GF-D8 (cell line): ENCODE data around the gene PHKB.

Source experiments
- DNase-seq: peaks from one replicate; lab custom pipeline; 2025; lab: John Stamatoyannopoulos, UW

The PHKB gene

GRCh38 chr16:47568351-47568750 is 107.2 kb downstream of the PHKB start:
- DNase-seq, result no peak

DNA sequence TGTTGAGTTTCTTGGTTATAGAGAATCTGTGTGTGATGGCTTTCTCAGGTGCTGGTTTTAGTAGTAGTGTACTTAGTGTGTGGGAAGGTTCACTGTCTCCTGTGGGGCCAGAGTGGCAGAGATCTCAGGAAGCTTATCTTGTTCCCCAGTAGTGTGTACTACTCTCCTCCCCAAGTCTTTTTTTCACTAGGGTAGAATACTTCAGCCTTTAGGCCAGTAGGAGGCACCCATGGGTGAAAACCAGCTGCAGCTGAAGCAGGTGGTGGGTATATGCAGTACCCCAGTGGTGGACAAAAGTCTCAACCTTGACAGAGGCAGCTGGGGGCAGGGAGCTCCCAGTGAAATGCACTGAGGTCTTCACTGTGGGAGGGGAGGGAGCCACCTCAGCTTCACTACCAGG is 109.9 kb downstream of the PHKB start:
- DNase-seq, result no peak

DNA sequence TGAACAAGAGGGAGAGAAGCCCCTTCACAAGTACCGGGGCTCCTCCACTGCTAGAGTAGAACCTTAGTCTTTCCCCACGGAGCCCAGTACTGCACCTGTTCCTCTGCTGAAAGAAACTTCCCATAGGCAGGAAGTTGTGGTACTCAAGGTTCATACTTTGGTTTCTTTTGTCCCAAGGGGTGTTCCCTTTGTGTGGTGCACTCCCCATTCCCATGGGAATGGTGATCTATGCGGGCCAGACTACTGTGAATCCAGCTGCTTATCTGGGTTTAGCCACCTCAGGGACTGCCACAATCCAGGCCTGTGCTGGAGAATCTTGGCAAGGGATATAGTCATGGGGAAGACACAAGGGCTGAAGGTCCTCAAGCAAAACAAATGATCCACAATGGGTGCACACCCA is 110.6 kb downstream of the PHKB start:
- DNase-seq, result no peak

- DNase-seq, result no peak
These were observed 113.2 kb downstream of the PHKB start for GRCh38 chr16:47574091-47575054.

- DNase-seq, result no peak
These were observed 115.9 kb downstream of the PHKB start for GRCh38 chr16:47577029-47577428.

DNA sequence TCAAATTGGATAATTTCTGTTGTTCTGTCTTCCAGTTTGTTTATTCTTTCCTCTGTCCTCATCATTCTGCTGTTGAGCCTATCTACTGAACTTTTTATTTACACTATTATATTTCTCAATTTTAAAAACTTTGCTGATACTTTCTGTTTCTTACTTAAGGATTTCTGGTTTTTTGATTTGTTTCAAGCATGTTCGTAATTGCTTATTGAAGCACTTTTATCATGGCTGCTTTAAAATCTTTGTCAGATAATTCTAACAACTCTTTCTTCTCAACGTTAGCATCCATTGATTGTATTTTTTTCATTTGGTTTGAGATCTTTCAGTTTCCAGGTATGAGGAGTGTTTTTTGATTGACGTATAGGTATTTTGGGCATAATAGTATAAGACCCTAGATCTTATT is 116.9 kb downstream of the PHKB start:
- no peak for DNase-seq

- no peak for DNase-seq
These were observed 117.4 kb downstream of the PHKB start for GRCh38 chr16:47578573-47578972.

GRCh38 chr16:47581114-47581513 is 120.0 kb downstream of the PHKB start:
- DNase-seq, result no peak

DNA sequence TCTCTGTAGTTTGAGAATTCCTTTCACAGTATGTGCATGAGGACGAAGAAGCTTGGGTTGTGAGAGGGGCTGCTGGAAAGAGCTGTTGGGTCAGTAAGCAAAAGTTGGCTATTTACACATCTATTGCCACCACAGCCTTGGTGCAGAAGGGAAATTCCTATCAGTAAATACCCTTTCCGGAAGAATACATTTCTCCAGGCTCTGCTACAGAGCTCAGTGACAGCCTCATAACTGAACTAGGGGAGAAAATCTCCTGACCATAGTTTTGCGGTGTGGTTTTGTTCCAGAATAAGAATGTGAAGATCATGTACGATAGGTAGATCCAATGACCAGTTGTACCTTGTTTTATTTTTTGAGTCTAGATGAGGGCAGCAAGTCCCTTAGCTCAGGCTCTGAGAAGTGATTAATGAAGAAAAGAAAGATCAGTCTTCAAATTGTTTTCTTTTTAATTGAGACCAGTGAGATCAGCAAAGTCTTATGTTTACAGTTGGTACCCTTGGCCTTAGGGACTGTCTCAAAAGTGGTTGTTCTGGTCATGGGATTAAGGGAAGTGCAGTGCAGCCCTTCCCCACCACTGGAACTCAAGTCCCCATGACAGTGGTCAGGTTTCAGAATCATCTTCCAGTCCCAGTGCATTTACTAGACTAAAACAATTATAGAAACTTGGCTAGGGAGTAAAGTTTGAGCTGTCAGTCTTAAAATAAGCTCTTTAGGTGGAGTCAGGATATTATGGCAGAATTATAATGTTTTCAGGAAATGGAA is 123.5 kb downstream of the PHKB start:
- DNase-seq, result no peak

DNA sequence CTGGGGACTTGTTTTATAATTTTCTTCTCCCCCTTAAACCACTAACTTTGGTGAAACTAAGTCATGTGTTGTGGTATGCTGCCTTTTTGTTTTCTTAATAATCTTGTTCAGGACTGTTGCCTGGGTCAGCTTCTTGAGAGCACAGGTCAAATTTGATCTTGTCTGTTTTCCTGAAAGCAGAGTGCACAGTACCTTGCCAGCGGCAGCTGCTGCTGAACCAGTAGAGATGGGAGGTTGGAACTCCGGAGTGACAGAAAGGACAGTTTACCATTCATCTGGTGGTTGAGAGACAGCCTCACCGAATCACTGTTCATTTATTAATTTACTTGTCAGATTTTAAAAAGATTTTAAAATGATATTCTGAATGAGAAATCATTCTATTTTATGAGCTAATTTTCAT is 125.0 kb downstream of the PHKB start:
- no peak for DNase-seq

DNA sequence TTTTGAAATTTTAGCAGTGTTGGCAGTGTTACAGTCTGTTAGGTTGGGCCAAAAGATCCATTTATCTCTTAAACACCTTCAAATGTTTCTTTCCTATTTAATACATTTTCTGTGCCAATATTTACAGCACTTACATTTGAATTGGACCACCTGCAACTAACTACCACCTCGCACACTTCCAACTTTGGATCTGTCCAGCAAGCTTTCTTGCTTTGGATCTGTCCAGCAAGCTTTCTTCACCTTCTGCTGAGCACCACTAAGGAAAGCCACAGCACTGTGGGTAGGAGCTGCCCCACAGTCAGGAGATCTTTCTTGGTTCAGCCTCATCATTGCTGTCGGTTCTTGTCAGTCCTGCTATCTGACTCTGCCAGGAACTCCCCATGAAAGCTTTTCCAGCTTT is 129.3 kb downstream of the PHKB start:
- DNase-seq, result no peak

- no peak for DNase-seq
These were observed 131.1 kb downstream of the PHKB start for GRCh38 chr16:47592232-47592631.

GRCh38 chr16:47599512-47599911 is 138.4 kb downstream of the PHKB start:
- DNase-seq, result no peak

- no peak for DNase-seq
These were observed 139.2 kb downstream of the PHKB start for GRCh38 chr16:47600376-47600775.

DNA sequence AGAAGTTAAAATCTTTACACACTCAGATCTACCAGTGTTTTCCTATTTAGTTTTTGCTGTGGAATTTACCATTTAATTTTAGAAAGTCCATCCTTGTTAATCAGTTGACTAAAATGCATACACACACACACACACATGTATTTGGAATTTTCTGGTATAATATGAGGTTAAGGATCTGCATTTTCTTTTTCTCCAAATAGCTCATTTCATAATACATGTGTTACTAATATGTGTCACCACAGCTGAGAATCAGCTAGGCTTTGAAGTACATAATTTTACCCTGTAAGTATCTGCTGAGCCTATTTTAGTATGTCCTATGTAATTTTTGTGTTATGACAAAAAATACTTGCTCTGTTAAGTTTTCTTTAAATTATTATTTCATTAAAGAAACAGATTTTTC is 143.2 kb downstream of the PHKB start:
- DNase-seq, result no peak

GRCh38 chr16:47611042-47611441 is 149.9 kb downstream of the PHKB start:
- no peak for DNase-seq

DNA sequence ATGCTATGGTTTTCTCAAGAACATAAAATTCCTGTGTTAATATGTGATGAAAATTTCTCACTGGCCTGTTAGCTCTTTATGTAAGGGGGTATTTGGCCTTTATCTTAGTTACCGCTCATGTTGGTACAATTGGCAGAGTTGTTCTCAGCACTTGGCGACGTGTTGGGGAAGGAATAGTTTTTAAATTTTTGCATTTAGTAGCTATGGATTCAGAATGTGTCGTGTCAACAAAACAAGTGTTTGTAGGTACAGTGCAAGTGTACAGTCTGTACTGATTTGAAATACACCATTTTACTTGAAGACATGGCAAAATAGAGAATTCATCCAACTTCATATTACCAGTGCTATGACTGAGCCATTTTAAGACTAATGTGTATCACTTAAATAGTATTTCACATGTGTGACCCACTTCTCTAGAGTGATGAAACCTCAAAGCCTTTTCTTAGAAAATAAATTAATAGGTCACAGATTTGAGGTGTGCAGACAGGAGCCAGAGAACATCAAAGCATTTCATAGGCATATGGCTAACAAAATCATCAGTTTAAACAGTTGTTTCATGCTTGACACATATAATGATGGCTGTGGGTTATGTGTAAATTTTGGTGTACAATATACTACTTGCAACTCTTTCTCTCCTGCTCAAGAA is 150.8 kb downstream of the PHKB start:
- no peak for DNase-seq

DNA sequence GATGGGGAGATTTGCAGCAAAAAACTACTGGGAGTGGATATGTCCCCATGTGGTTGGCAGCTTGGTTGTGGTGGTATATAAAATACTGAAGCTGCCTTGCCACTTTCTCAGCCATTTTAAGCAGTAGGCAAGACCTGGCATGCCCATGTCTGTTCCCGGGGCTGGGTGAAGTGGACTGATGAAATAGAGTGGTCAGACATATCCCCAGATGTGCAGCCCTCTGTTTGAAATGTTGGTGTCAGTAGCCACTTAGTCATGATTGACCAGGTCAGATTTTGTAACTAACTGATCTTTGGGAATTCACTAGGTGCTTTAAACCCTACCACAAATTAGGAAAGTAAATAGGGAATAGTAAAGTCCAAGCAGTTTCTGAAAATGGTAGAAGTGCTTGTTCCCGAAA is 151.6 kb downstream of the PHKB start:
- DNase-seq, result no peak

GRCh38 chr16:47613251-47613650 is 152.1 kb downstream of the PHKB start:
- DNase-seq, result no peak

DNA sequence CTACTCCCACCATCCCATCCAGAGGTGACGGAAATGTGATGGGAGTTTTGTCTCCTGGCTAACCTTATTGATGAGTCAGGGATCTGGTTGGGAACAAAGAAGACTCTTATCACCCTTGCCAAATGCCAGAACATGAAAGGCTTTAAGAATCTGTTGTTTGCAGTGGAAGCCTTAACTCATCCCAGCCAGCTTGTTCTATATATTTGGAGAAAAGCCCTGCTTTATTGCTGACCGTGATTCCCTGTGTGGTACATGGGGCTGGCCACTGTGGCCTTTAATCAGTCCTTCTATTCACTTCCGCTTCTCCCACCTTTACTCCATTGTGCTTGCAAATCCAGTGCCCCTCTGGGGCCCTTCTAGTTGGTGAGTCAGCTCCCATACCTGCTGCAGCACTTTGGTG is 156.6 kb downstream of the PHKB start:
- DNase-seq, result no peak

DNA sequence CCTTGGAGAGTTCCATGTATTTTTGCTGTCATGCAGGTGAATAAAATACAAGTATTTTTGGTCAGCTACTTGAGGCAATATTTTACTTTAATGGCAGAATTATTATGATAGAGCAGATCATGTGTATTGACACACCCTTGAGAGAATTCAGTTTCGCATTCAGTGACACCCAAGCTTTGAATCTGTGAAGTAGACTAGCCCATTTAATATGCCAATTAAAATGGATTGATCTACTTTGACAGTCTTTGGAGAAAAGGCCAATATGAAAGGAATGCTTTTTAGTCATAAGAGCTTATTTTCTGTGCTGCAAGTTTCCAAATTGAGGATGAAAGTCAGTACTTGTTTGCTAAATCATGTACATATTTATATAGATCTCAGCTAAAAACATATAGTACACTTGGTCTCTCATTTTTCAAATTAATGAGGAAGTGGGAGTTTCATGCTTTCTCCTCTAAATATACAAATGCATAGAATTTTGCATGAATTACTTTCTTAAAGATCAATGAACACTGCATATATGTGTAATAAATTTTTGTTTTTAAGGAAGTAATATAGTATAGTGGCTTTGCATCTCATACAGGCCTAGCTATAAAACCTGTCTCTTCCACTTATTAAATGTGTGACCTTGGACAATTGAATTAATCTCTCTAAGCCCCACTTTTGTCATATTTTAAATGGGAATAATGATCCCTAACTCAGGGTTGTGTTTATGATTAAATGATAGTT is 161.5 kb downstream of the PHKB start:
- DNase-seq, result no peak

- no peak for DNase-seq
These were observed 163.4 kb downstream of the PHKB start for GRCh38 chr16:47624563-47624962.
